ENCODE results near the gene RNF220.

GRCh38 chr1:44471911-44472453 lies 66.9 kb downstream of the RNF220 start:
- TF ChIP-seq EZH2 (IDR thresholded peaks at IDR 0.05; ENCODE audit: insufficient read depth, poor library complexity, severe bottlenecking) (no peak), EZH2phosphoT487 (IDR thresholded peaks at IDR 0.05; ENCODE audit: insufficient read depth, low read depth) (no peak)
